Heart right ventricle (tissue), 16 donors: ENCODE results near the gene CHRNA4. TPM values are rescaled to one million over a fixed set of nuclear protein-coding genes. Genes with fewer than 3 reads are reported as not detected.

ENCODE experiments used
- ATAC-seq, 8 donors: fragments of 200-7000 bp; cut with Tn5 transposase; one replicate each; pipeline ENCODE4 v1.9.1; 2020; ENCODE audit warnings: mild to moderate bottlenecking in 8 of 8, moderate library complexity in 8 of 8, moderate number of reproducible peaks in 1 of 8
- DNase-seq, 2 donors: peaks; one replicate each; pipeline ENCODE4 v3.0.0-alpha.2; 2020
- H3K27ac ChIP-seq, 10 donors: fragments of 200-600 bp; sonication (generic) in 2 of 10; one replicate each; pipeline versions ENCODE4 v1.5.0 to v1.8.0; 2020 to 2022; ENCODE audit warnings: mild to moderate bottlenecking in 3 of 10
- H3K27me3 ChIP-seq, 7 donors: fragments of 200-600 bp; one replicate each; pipeline ENCODE4 v1.8.0; 2021 to 2022; ENCODE audit warnings: mild to moderate bottlenecking in 2 of 7
- H3K36me3 ChIP-seq, 9 donors: fragments of 200-600 bp; sonication (generic) in 1 of 9; one replicate each; pipeline versions ENCODE4 v1.5.0 to v1.8.0; 2020 to 2022; ENCODE audit warnings: mild to moderate bottlenecking in 2 of 9
- H3K4me1 ChIP-seq, 9 donors: fragments of 200-600 bp; sonication (generic) in 1 of 9; one replicate each; pipeline versions ENCODE4 v1.5.0 to v1.8.0; 2020 to 2022; ENCODE audit warnings: mild to moderate bottlenecking in 4 of 9
- H3K4me3 ChIP-seq, 10 donors: fragments of 200-600 bp; sonication (generic) in 2 of 10; one replicate each; pipeline versions ENCODE4 v1.5.0 to v1.8.0; 2020 to 2022; ENCODE audit warnings: mild to moderate bottlenecking in 7 of 10, moderate library complexity in 2 of 10
- H3K9me3 ChIP-seq, 11 donors: fragments of 200-600 bp in 10 of 11; sonication (generic) in 2 of 11; one replicate each; pipeline versions ENCODE4 v1.5.0 to v1.8.0; 2013 to 2022; ENCODE audit warnings: mild to moderate bottlenecking in 2 of 11, control low read depth in 1 of 11, moderate library complexity in 1 of 11
- CTCF ChIP-seq, 9 donors: fragments of 200-600 bp; sonication (generic) in 2 of 9; IDR thresholded peaks; one replicate each; pipeline versions ENCODE4 v1.5.0 to v1.8.0; 2021 to 2022; ENCODE audit warnings: antibody characterized with exemption in 9 of 9, mild to moderate bottlenecking in 5 of 9, moderate library complexity in 1 of 9
- WGBS, 2 donors: extraction: QIAGEN DNeasy Blood & Tissue Kit; methylation state at CpG; one replicate each; pipeline ENCODE4 v1.1.7; 2013; ENCODE audit warnings: inconsistent platforms in 1 of 2; 5-methylcytosine and 5-hydroxymethylcytosine counted together
- intact Hi-C, 10 donors: fragments of 100-400 bp; cut with DNase I; formaldehyde crosslinking; loops; one replicate each; pipeline versions ENCODE4 v1.11.1 to v1.14.2; 2022
- polyA plus RNA-seq, 2 donors: library from polyadenylated mRNA; stranded (reverse); fragments of 200-250 nt; gene quantifications; one replicate each; pipeline ENCODE4 v1.2.3, GENCODE V29; 2013
- total RNA-seq, 10 donors: library from RNA; stranded (reverse); fragmentation: NEBNext Ultra II Directional in 3 of 10; extraction: Animal tissue kit (Norgen Biotek cat#: 25700) in 3 of 10; gene quantifications; one replicate each; pipeline versions ENCODE4 v1.2.1 to v1.2.4, GENCODE V29; 2021 to 2023
- donor health status: Arrhythmogenic right ventricular cardiomyopathy.
- donor health status: ischemic (EF 13 %, LVEDD 7.1; RV severe dilation, severe dysfunction).
- donor health status: healthy with polysubstance abuse.
- donor health status: DM: no; HTN: yes; CAD: no.
- donor health status: DM: no; HTN: no; CAD: no.
- donor health status: ischemic (EF 25% LVEDD 6.9; RV normal size, moderate dysfunction).
- donor health status: ischemic (EF 25% LVEDD 5.7; RV mildly dilated, moderate dysfunction).
- donor health status: healthy.
- donor health status: DM: yes; HTN: yes; CAD: no.
- donor health status: Ischemic cardiomyopathy.
- donor health status: ischemic (EF 35%, LVEDD 5.7; RV mildly dilated, moderate dysfunction).
- donor health status: nonischemic (EF 11% LVEDD 7.7; RV severe dilation, severe dysfunction).
- donor health status: DM: yes; HTN: yes; CAD: no.
- donor health status: PGD.
- donor health status: ischemic (EF 29% LVEDD 5.4; RV normal size, mild dysfunction).
- donor health status: nonischemic (EF 23%, LVEDD 6.1; RV moderate dilation, normal function).

The CHRNA4 gene
- total and polyA plus RNA-seq, 12 donors, result 0.06 to 1.5 (median 0.90) TPM; not detected in 4

GRCh38 chr20:63355781-63356295, 5.3 kb downstream of the CHRNA4 start:
- H3K36me3 ChIP-seq, result no peaks in the 10 kb centered on the region
- TF ChIP-seq CTCF (IDR thresholded peaks at IDR 0.05), result no peak
- no peak for ATAC-seq
- no peak overlapping the region for H3K4me3 ChIP-seq
- H3K9me3 ChIP-seq, result no peaks in the 10 kb centered on the region
- WGBS, 2 donors, result 89 to 93% methylated on average over 11 of the region's 11 CpGs
- H3K27me3 ChIP-seq, result peaks cover 0 to 48% (median 24%) of the 10 kb centered on the region in 7 donors
- peak in 1 of 2 donors; percentile 2 for DNase-seq
- H3K4me1 ChIP-seq, result peaks cover 0 to 32% (median 20%) of the 10 kb centered on the region in 9 donors
- intact Hi-C loops, result no loop called here
- no peak overlapping the region for H3K27ac ChIP-seq

- DNase-seq, result peak in 1 of 2 donors; percentile 5
- no peak for ATAC-seq
- Histone ChIP-seq H3K27me3 (peaks cover 0 to 38% (median 14%) of the 10 kb centered on the region in 7 donors), H3K36me3 (no peaks in the 10 kb centered on the region), H3K27ac (no peak overlapping the region), H3K4me3 (no peak overlapping the region), H3K4me1 (peaks cover 0 to 29% (median 18%) of the 10 kb centered on the region in 9 donors), H3K9me3 (no peaks in the 10 kb centered on the region)
- no peak for TF ChIP-seq CTCF (IDR thresholded peaks at IDR 0.05)
- intact Hi-C loops, result no loop called here
- WGBS, 2 donors, result 86 to 89% methylated on average over 25 of the region's 25 CpGs
Observed at GRCh38 chr20:63354636-63355350, 6.4 kb downstream of the CHRNA4 start.

GRCh38 chr20:63352811-63353221, 8.3 kb downstream of the CHRNA4 start:
- 46 to 54% methylated on average over 12 of the region's 12 CpGs for WGBS, 2 donors

More at GRCh38 chr20:63352811-63353221, 8.3 kb downstream of the CHRNA4 start:
- Histone ChIP-seq H3K9me3 (no peaks in the 10 kb centered on the region), H3K27ac (no peak overlapping the region), H3K36me3 (no peaks in the 10 kb centered on the region), H3K4me3 (no peak overlapping the region), H3K27me3 (peaks cover 0 to 30% (median 9%) of the 10 kb centered on the region in 7 donors), H3K4me1 (peaks cover 0 to 21% (median 12%) of the 10 kb centered on the region in 9 donors)
- DNase-seq (peak in 1 of 2 donors; percentile 14), ATAC-seq (no peak)
- intact Hi-C loops, result no loop called here
- no peak for TF ChIP-seq CTCF (IDR thresholded peaks at IDR 0.05)
